Ishikawa (cell line): ENCODE measurements around the gene FAM76B.

Experiments
- EP300 ChIP-seq: IDR thresholded peaks from 2 replicates; pipeline ENCODE4 v1.6.1; 2012; ENCODE audit warnings: borderline replicate concordance
- FOXM1 ChIP-seq: IDR thresholded peaks from 2 replicates; pipeline ENCODE4 v1.6.1; 2012; ENCODE audit warnings: low read depth, borderline replicate concordance
- MAX ChIP-seq: IDR thresholded peaks from 2 replicates; pipeline ENCODE4 v1.6.1; 2012
- REST ChIP-seq: IDR thresholded peaks from 2 replicates; pipeline ENCODE4 v1.6.1; 2012; ENCODE audit warnings: low read depth, mild to moderate bottlenecking
- TAF1 ChIP-seq: IDR thresholded peaks from 2 replicates; pipeline ENCODE4 v1.6.1; 2012; ENCODE audit warnings: low read depth, mild to moderate bottlenecking
- TCF12 ChIP-seq: IDR thresholded peaks from 2 replicates; pipeline ENCODE4 v1.6.1; 2012; ENCODE audit warnings: low read depth
- TEAD4 ChIP-seq: IDR thresholded peaks from 2 replicates; pipeline ENCODE4 v1.6.1; 2012
- ZBTB7A ChIP-seq: IDR thresholded peaks from 2 replicates; pipeline ENCODE4 v1.6.1; 2012; ENCODE audit warnings: low read depth

- TF ChIP-seq MAX (no peak), EP300 (no peak), FOXM1 (no peak), TAF1 (no peak), TEAD4 (no peak; the same call in 1 of the 2 replicates), REST (no peak), ZBTB7A (no peak), TCF12 (no peak)
These were observed 21.1 kb downstream of the FAM76B start for GRCh38 chr11:95768521-95768920.
